ENCODE data around the gene PDZD2.
"Not testable (repeated sequence)": the region's sequence is repeated elsewhere in the genome, so short reads cannot be mapped to it uniquely, and the experiment has no call there.

The PDZD2 gene

DNA sequence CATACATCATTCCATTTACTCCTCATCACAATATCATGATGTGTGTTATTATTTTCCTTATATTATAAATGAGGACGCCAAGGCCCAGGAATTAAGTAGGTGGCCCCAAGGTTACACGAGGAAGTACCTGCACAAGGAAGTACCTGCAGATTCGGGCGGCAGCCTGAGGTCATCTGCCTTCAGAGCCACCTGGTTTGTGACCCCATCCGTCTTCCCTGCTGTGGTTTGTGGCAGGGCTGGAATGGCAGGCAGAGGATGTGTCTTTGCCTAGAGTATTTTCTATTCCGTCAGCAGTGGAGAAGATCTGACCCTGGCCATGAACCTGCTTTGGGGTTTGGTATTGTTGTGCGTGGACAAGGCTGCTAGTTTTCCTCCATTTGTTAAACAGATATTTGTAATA lies 59.7 kb downstream of the PDZD2 start:
- no peak for FAIRE-seq

DNA sequence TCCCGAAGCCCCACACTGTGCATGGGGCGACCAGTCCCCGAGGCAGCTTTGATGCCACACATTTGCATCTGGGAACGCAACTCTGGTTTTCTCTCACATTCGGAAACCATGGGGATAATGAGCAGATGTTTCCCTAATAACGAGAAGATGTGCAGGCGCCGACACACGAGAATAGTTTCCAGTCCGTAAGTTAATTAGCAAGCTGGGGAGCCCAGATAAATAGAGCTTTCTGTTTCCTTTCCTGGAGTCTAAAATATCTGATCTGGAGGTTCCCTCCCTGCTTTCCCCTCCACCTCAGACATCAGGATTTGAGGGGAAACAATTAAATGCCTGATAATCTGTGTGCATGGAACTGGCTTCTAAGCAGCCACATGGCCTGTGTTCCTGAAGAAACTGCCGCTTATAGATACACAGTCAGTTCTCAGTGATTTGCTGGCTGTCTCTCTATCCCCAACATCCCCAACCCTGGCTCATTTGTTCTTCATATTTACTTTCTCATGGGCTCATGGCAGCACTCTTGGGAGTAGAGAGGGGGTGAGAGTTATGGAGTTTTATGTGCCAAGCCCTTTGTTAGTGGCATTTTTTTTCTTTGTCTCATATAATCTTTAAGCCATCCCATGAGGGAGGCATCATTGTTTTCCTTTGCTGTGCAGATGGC lies 62.8 kb downstream of the PDZD2 start:
- no peak for FAIRE-seq

DNA sequence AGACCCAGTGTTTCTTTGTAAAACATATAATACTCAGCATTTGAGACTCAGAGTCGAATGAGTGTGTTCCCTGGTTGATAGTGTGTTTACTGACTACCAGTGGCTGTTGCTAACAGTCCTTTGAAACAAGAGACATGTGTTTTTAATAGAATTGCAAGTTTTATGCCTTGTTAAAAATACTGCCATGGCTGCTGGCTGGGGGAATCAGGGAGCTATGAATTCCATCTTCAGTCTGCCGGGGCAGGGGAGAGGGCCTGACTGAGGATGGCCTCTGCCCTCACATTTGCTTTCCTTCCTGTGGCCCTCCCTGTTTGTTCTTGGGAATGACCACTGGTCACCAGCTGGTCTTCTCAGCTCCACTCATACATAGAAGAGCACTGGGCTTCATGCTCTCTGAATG lies 63.8 kb downstream of the PDZD2 start:
- FAIRE-seq: no peak

DNA sequence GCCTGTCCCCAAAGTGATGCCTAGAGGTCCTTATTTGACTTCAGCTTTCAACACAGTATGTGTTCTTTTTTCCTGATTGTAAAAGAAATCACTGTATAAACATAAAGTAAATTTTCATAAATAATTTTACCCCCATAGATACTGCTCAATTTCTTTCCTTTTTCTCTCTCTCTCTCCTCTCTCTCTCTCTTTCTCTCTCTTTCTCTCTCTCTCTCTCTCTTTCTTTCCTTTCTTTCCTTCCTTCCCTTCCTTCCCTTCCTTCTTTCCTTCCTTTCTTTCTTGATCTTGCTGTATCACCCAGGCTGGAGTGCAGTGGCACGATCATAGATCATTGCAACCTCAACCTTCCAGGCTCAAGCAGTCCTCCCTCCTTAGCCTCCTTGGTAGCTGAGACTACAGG lies 64.8 kb downstream of the PDZD2 start:
- FAIRE-seq: no peak

DNA sequence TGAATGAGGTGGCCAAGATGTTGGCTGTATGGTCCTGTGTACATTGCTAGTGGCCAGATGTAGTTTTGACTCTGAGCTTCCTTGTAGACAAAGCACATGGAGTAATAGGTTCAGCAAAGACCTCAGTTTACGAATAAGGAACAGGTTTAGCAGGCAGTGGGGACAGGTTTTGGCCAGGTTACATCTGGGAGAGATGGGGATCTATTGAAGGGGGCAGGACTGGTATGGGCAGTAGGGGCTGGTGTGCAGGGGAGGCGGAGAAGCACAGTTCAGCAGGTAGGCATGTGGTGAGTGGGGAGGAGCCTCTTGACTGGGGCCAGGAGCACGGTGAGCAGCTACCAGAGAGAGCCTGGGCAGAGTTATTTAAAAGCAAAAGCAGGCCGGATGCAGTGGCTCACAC lies 67.3 kb downstream of the PDZD2 start:
- no peak for FAIRE-seq

DNA sequence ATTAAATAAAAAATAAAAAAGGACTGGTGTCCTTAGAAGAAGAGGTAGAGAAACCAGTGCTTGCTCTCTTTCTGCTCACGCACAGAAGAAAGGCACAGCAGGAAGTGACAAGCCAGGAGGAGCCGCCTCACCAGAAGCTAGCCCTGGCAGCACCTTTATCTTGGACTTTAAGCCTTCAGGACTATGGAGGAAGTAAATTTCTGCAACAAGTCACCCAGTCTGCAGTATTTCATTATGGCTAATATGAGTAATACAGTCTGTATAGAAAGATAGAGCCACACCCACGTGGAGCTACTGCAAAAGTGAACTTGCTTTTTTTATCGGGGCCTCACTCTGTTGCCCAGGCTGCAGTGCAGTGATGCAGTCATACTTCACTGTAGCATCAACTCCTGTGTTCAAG lies 68.4 kb downstream of the PDZD2 start:
- no peak for FAIRE-seq

DNA sequence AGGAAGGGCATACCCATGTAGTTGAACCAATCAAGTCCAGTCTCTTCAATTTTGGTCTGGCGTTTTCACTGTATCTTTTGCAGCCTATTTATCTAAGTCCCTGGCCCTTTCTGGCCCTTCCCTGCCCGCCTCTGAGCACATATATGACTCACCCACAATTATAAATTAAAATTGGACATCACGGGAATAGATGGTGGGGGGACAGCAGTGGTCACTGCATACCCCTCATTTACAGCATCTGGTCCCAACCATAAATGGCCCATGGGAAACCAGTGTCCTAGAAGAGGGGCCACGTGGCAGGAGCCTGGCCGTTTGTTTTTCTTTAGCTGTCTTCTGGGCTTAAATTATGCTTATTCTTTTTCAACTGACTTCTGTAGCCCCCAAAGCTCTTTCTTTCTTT lies 69.2 kb downstream of the PDZD2 start:
- FAIRE-seq: no peak

DNA sequence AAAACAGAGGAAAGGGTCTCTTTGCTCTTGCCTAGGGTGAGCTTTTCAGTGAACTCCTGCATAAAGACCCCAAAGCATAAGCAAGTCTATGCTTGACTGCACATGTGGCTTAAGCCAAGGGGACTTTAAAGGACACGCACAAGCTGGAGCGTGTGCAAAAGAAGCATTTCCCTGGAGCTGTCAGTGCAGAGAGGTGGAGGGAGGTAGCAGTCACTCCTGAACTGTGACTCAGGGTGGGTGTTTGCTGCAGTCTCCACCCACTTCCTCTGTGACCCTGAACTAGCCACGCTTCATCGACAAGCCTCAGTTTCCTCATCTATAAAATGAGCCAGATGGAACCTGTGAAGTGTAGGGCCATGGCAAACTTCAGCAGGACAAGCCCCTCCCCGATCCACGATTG lies 72.4 kb downstream of the PDZD2 start:
- no peak for FAIRE-seq

DNA sequence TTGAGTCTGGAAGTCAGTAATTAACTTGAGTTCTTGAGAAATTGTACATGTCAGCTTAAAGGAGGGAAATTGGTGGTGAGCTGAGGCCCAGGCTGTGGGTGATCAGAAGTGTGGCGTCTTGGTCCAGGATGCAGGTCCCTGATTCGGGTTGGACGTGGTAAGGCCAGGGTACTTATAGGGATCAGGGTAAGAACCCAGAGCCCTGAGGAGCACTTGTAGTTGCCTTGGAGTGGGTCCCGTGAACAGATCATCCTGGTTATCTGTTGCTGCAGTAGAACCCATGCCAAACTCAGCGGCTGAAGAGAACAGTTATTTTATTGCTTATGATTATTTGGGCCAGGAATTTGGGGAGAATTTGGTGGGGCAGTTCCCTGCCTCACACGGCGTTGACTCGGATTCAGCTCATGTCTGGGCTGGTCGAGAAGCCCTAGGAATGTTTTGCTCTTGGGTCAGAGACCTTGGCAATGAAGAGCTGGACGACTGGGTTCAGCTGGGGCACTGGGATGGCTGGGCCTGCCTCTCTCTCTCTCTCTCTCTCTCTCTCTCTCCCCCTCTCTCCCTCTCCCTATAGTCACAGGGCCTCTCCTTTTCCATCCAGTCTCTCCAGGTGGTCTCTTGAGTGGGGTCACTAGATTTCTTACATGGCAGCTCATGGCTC lies 73.1 kb downstream of the PDZD2 start:
- FAIRE-seq: no peak

DNA sequence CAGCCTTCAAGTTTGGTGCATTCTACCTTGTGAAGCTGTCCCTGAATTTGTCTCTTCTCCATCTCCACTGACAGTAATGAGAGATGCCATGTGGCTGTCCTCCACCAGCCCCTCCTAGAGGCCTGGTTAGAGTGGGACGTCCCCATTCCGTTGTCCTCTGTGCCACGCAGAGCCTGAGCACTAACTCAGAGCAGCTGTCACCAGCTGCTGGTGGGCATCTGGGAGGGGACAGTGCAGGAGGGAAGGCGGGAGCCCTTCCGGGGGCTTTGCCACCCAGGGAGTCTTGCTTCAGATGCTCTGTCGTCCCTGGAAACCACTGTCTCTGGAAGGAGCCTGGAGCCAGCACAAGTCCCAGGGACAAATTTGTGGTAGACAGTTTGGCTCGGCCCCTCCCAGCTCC lies 78.6 kb downstream of the PDZD2 start:
- FAIRE-seq: no peak

DNA sequence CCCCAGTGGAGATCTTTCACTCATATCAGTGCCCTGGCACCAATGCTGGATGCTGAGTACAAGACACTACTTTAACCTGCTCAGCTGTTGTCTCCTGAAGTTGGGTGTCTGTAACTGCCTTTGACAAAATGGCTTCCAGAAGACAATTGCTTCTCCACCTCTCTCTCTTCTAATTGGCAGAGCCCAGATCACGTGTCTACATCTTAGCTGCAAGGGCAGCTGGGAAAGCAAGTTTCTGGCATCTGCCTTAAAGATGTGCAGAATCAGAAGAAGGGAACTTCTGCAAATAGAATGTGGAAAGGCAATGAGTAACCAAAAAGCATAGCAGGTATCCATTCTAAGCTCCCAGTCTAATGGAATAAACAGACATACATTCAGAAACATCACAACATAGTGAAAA lies 81.1 kb downstream of the PDZD2 start:
- no peak for FAIRE-seq

DNA sequence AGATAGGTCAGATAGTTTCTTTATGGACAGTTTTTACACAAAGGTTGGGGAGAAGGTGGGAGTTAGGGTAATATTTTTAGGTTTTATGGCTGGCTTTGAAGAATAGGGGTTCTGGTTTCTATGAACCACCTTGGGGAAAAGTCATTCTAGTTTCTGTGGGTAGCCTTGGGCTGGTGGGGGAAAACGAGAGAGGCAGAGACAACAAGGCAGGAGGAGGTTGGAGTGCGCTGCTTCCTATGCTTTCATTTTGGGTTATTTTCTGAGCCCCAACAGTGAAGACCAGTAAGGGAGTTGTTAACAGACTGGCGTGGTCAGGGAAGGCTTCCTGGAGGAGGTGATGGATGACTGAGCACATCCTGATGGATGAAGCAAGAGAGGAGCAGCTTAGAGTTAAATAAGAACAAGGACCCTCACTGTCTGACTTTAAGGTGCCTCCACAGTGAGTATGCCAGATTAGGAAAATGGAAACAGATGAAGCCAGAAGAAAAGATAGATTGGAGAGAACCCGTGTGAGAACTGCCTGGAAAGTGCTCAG lies 81.9 kb downstream of the PDZD2 start:
- FAIRE-seq: no peak

DNA sequence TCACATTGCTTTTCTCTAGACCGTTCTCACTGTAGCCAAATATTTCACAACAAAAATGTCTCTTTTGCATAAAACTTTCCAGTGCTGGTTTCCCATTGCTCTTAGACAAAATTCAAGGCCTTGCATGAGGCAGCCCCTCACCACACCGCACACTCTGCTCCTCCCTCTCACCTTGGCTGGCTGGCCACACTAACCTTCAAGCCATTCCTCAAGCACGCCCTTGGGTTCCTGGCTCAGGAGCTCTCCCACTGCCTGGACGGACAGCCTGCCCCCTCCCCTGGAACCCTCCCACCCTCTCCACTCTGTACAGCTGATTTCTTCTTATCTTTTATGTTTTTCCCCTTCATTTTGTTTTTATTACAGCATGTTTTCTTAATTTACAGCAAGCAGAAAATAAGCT lies 83.2 kb downstream of the PDZD2 start:
- no peak for FAIRE-seq

DNA sequence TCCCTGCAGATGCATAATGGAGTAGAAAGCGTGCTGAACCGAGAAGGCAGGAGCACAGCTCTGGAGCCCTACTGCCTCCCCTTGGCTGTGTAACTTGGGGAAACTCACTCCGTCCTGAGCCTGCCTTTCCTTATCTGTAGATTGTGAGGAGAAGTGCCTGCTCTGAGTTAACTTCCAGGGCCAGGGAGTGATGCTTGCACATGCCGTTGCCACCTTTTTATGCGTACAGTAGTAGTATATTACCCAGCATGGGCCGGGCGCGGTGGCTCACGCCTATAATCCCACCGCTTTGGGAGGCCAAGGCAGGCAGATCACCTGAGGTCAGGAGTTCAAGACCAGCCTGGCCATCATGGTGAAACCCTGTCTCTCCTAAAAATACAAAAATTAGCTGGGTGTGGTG lies 87.1 kb downstream of the PDZD2 start:
- no peak for FAIRE-seq

DNA sequence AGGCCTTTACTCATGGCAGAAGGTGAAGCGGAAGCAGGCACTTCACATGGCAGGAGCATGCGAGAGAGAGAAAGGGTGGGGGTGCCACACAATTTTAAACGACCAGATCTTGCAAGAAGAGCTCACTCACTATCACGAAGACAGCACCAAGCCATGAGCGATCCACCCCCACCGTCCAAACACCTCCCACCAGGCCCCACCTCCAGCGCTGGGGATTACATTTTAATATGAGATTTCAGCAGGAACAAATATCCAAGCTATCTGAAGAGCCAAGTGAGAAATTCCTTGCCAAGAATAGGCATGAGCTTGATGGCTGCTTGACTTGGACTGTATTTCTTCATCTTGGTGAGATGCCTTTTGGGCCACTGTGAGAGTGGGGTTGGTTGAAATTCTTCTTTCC lies 88.0 kb downstream of the PDZD2 start:
- no peak for FAIRE-seq

DNA sequence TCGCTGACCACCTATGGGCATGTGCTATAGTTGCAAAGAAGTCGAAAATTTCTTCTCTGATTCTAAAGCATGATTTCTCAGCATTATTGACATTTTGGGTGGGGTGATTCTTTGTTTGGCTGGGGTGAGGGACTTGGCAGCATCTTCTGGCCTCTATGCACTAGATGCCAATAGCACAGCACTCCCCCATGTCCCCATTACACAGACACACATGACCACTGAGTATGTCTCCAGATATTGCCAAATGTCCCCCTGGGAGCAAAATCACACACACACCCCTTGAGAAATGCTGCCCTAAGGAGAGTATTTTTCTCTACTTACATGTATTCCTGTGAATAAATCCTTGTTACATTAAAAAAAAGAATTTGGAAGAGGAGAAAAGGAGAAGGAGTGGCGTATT lies 89.1 kb downstream of the PDZD2 start:
- no peak for FAIRE-seq

DNA sequence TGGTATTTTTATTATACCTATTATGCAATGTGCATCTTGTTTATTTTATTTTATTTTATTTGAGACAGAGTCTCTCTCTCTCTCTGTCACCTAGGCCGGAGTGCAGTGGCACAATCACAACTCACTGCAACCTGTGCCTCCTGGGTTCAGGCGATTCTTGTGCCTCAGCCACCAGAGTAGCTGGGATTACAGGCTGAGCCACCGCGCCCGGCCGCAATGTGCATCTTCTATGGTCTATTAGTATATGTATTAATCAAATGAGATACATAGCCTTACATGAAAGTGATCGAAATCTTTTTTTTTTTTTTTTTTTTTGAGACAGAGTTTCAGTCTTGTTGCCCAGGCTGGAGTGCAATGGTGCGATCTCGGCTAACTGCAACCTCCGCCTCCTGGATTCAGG lies 89.9 kb downstream of the PDZD2 start:
- not testable (repeated sequence) for FAIRE-seq

DNA sequence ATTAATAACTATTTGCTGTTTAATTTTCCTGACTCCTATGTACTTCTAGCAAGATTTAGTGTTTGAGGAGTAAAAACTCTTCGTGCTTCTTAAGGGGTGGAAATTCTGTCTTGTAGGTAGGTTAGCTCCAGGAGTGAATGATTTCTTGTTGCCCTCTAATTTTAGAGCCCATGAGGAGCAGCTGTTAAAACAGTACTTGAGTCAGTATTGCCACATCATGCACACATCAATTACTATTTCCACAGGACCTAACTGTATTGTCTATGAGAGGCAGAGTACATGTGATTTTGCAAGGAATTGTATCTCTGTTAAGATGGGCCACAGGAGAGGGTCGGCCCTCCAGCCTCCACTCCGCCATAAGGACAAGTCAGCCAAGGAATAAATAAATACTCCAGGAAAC lies 91.2 kb downstream of the PDZD2 start:
- FAIRE-seq: no peak

DNA sequence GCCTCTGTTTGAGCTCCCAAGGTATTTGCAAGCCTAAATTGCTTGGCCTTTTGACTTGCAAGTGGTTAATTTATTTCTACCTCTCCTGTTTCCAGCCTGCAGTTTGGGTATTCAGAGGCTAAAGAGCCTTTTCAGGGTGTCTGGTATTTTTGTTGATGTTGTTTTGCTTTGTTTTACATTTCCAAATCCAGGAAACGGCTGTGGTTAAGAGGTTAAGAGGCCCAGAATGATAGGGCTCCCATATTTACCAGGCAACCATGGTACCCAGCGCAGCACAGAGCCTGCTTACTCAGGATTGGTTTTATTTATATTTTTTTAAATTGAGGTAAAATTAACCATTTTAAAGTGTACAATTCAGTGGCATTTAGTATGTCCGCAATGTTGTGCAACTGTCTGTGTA lies 92.1 kb downstream of the PDZD2 start:
- no peak for FAIRE-seq

DNA sequence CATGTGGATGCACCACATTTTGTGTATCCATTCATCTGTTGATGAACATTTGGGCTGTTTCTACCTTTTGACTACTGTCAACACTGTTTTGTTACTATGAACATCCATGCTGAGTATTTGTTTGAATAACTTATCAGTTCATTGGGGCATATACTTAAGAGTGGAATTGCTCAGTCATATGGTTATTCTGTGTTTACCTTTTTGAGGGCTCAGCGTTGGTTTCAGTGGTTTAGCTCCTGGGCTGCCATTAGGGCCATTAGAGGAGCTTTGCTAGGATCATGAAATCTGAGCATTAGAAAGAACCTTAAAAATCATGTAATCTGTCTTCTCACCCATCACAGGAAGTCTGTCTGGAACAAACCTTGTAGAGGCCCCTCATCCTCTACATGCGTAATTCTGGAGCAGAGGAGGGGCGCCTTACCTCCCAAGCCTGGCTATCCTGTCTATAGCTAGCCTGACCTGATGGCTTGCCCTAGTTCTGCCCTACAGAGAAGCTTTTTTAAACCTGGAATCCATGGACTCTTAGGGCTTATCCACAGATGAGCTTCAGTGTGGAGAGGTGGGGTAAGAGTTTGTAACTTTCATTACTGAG lies 92.9 kb downstream of the PDZD2 start:
- no peak for FAIRE-seq

DNA sequence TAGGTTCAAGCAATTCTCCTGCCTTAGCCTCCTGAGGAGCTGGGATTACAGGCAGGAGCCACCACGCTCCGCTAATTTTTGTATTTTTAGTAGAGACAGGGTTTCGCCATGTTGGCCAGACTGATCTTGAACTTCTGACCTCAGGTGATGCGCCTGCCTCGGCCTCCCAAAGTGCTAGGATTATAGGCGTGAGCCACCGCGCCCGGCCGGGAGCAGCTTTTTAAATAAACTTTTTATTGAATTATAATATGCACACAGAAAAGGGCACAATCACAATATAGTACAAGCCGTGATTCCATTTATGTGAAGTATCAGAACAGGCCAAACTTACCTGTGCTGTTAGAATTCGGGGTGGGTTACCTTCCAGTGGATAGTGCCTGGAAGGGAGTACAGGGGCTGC lies 93.9 kb downstream of the PDZD2 start:
- FAIRE-seq: not testable (repeated sequence)

DNA sequence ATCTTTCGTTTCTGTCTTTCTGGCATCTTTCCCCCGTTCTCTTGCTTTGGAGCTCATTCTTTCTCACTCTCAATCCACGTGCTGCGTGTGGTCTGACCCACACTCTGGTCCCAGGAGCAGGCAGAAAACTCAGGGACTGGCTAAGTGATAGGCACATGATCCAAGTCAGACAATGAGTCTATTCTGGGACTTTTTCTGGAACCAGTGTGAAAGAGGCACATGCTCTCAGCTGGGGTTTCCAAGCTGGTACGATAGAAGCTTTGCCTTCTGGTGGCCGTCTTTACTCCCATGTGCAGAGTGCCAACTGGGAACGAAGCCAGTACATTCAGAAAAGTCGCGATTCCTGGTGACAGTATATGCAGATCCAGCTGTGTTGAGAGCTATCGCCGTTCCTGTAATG lies 94.4 kb downstream of the PDZD2 start:
- FAIRE-seq: no peak

DNA sequence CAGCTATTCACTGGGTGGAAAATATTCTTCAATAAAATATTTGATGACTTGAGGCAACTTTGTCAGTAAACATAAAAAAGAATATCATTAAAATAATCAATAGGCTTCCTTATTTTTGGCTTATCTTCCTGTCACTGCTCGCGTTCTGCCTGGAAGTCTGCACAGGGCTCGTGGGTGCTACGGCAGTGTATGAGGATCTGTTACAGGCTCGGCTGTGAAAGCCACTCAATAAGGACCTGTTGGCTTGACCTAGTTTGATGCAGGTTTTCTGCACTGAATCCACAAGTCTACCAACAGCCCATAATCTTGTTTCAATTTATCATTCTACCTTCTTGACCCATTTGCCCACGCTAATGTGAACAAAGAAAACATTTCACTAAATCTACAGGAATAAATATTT lies 97.2 kb downstream of the PDZD2 start:
- no peak for FAIRE-seq

DNA sequence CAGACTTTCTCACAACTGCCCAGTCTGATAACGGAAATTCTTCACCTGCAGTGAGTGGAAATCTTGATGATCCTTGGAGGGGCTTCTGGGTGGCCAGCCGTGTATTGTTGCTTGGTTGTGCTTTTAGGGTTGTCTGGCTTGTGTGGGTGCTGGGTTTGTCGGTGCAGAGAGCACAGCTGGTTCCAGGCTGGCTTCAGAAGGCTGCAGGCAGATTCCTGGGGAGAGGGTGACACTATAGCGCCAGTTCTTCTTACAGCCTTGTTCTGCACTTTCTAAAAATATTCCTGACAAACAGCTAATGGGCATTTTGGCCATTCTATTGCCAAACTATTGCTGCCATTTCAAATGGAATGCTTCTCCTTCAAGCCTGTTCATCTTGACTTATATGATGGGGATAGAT lies 99.3 kb downstream of the PDZD2 start:
- FAIRE-seq: no peak

DNA sequence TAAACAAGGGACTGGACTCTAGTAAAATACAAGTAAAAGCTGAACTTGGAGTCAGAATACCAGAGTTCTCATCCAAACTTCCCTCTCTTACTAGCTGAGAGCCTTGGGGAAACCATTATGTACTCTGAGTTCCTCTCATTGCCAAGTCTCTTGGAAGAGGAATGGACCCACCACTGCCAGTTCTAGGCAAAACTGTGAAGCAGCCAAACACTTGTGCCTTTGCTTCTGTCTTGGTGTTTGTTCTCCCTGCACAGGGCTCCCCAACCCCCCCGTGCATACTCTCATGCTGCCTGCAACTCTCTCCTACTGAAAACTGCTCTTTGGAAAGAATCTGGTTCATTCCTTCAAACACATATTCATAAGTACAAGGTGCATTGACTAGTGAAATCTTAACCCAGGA lies 102.6 kb downstream of the PDZD2 start:
- FAIRE-seq: no peak
